WI38 (cell line): ENCODE measurements around the gene PRPH2.
"Not testable (repeated sequence)": the region's sequence is repeated elsewhere in the genome, so short reads cannot be mapped to it uniquely, and the experiment has no call there.

Experiments used
- H3K4me3 ChIP-seq: 2 replicates; pipeline ENCODE4 v1.5.1; 2011; ENCODE audit warnings: low read depth, mild to moderate bottlenecking, control low read depth, low read length
- TF ChIP-seq, protein P1 (sequence below): IDR thresholded peaks from 2 replicates; pipeline ENCODE4 v1.5.1; 2012; ENCODE audit warnings: low read depth, mild to moderate bottlenecking, control low read depth, low read length

PRPH2 gene

DNA sequence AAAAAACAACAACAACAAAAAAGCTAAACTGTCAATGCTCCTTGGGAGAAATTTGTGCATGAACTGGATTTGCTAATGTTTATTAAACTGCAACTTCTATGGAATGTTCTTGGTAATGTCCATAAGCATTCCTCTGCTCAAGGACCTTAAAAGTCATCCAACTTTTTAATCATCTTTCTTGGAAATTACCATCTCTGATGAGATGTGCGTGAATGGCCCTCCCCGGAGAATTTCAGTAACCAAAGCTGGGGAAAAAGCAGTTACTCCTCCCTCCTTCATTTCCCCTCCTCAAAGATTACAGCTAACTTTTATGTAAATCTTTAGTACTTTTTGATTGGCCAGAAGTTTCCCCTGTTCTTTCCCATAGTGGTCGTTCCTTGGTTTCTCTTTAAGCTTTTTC lies 18.3 kb upstream of the PRPH2 start:
- TF ChIP-seq, protein P1, sequence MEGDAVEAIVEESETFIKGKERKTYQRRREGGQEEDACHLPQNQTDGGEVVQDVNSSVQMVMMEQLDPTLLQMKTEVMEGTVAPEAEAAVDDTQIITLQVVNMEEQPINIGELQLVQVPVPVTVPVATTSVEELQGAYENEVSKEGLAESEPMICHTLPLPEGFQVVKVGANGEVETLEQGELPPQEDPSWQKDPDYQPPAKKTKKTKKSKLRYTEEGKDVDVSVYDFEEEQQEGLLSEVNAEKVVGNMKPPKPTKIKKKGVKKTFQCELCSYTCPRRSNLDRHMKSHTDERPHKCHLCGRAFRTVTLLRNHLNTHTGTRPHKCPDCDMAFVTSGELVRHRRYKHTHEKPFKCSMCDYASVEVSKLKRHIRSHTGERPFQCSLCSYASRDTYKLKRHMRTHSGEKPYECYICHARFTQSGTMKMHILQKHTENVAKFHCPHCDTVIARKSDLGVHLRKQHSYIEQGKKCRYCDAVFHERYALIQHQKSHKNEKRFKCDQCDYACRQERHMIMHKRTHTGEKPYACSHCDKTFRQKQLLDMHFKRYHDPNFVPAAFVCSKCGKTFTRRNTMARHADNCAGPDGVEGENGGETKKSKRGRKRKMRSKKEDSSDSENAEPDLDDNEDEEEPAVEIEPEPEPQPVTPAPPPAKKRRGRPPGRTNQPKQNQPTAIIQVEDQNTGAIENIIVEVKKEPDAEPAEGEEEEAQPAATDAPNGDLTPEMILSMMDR: no peak
- H3K4me3 ChIP-seq: no peak overlapping the region

DNA sequence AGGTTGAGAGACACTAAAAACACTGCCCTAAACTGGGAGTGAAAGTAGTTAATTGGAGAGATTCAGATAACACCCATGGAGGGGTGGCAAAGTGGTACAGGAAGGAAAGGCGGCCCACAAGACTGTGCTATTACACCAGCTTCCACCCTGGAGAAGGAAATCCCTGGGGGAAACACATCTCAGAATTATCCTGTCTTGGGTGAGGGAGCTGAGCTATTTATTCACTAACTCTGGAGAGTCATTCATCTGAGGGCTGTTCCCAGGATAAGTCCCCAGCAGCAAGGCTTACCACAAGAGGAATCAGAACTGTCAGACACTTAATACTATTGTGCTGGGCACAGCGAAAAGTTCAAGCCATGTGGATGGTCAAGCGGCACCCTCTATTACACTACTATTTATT lies 13.6 kb upstream of the PRPH2 start:
- TF ChIP-seq, protein P1: no peak
- no peak overlapping the region for H3K4me3 ChIP-seq

DNA sequence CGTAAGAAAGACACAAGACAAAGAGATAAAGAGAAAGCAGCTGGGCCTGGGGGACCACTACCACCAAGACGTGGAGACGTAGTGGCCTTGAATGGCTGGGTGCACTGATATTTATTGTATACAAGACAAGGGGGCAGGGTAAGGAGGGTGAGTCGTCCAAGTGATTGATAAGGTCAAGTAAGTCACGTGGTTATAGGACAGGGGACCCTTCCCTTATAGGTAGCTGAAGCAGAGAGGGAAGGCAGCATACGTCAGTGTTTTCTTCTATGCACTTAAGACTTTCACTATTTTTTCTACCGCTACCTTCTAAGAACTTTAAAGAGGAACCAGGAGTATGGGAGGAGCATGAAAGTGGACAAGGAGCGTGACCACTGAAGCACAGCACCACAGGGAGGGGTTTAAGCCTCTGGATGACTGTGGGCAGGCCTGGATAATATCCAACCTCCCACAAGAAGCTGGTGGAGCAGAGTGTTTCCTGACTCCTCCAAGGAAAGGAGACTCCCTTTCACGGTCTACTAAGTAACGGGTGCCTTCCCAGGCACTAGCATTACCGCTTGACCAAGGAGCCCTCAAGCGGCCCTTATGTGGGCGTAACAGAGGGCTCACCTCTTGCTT lies 11.6 kb upstream of the PRPH2 start:
- H3K4me3 ChIP-seq: not testable (repeated sequence)

DNA sequence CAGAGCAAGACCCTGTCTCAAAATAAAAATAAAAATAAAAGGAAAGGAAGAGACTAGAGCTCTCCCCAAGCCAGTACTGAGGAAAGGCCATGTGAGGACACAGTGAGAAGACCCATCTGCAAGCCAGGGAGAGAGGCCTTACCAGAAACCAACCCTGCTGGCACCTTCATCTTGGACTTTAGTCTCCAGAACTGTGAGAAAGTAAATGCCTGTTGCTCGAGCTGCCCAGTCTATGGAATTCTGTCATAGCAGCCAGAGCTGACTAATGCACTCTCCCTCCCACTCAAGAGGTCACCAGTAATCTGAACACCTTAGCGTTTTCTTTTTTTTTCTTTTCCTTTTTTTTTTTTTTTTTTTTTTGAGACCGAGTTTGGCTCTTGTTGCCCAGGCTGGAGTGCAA lies 7.3 kb upstream of the PRPH2 start:
- H3K4me3 ChIP-seq: no peak overlapping the region
- TF ChIP-seq, protein P1: no peak

DNA sequence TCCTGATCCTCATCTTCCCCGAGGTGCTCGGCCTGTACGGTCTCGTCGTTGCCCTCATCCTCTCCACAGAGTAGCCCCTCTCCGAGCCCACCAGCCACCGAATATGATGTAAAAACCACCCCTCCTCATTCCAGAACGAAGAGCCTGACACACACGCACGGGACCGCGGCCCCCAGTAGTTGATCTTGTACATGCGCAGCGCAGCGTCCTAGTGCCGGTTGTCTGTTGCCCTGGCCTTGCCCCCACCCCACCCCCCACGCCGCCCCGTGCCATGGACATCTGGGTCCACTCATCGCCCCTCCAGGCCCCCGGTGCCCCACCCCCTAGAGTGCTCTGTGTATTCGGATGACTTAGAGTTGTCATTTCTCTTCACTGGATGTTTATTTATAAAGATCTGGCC lies 5.2 kb upstream of the PRPH2 start:
- TF ChIP-seq, protein P1: no peak
- H3K4me3 ChIP-seq: no peak overlapping the region

DNA sequence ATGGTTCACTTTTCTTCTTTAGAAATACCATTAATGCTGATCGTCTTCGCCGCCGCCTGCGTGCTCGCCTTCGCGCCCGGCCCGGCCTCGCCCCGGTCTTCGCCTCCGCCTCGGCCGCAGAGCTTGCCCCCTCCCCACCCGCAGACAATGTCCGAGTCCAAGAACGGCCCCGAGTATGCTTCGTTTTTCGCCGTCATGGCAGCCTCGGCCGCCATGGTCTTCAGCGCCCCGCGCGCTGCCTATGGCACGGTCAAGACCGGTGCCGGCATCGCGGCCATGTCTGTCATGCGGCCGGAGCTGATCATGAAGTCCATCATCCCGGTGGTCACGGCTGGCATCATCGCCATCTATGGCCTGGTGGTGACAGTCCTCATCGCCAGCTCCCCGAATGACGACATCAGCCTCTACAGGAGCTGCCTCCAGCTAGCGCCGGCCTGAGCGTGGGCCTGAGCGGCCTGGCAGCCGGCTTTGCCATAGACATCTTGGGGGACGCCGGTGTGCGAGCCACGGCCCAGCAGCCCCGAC lies 4.8 kb upstream of the PRPH2 start:
- peak overlapping the region; percentile 46 for H3K4me3 ChIP-seq
- TF ChIP-seq, protein P1: no peak

DNA sequence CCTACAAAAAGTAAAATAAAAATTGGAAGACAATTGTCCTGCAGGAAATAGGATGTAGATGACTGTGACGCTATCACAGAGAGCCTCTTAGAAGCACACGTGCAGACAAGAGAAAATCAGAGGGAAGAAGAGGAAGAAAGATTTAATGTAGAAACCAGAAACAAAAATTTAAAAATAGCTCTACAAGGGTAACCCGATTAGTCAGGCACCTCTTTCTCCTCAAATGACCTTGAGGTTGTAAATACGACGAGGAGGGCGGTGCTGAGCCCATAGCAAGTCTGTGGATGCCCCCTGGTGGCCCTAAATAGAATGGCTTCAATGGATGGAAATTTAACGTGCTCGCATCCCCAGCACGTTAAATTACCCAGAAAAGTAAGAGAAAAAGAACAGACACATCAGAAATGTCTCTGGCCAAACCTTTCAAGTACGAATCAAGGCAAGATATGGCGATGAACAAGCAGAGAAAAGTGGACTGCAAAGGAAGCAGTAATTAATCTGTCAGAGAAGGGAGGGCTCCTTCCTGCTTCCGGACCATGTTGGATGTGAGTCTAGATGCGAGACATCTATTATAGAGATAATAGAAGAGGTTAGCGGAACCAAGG lies 4.2 kb upstream of the PRPH2 start:
- TF ChIP-seq, protein P1: peak; percentile 70
- H3K4me3 ChIP-seq: peak overlapping the region; percentile 46
